Fibroblast of lung (primary cell): ENCODE measurements around the gene TMEM201.

Experiments used
- EZH2 ChIP-seq: IDR thresholded peaks from 2 replicates; pipeline ENCODE4 v1.5.1; 2012; ENCODE audit warnings: low read length, control low read depth, mild to moderate bottlenecking; ENCODE audit errors: missing control alignments
- TF ChIP-seq, protein P1 (sequence below), 2 donors: IDR thresholded peaks in 1 of 2; conservative IDR thresholded peaks in 1 of 2; 1 replicate in 1 of 2; 2 replicates in 1 of 2; pipeline ENCODE4 v1.5.1; 2011 to 2012; ENCODE audit warnings: low read length in 2 of 2, control low read depth in 1 of 2, inconsistent platforms in 1 of 2, low read depth in 1 of 2, mild to moderate bottlenecking in 1 of 2

DNA sequence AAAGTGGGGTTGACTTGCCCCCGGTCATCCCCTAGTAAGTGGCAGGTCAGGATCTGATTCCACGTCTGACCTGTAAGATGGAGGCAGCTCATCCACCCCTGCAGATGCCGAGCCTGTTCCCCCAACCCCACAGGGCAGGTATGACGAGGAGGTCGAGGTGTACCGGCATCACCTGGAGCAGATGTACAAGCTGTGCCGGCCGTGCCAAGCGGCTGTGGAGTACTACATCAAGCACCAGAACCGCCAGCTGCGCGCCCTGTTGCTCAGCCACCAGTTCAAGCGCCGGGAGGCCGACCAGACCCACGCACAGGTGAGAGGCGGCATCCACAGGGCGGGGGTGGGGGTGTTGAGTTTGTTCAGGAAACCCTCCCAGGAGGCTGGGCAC lies 9.6 kb downstream of the TMEM201 start:
- TF ChIP-seq, protein P1, sequence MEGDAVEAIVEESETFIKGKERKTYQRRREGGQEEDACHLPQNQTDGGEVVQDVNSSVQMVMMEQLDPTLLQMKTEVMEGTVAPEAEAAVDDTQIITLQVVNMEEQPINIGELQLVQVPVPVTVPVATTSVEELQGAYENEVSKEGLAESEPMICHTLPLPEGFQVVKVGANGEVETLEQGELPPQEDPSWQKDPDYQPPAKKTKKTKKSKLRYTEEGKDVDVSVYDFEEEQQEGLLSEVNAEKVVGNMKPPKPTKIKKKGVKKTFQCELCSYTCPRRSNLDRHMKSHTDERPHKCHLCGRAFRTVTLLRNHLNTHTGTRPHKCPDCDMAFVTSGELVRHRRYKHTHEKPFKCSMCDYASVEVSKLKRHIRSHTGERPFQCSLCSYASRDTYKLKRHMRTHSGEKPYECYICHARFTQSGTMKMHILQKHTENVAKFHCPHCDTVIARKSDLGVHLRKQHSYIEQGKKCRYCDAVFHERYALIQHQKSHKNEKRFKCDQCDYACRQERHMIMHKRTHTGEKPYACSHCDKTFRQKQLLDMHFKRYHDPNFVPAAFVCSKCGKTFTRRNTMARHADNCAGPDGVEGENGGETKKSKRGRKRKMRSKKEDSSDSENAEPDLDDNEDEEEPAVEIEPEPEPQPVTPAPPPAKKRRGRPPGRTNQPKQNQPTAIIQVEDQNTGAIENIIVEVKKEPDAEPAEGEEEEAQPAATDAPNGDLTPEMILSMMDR (conservative IDR thresholded peaks at IDR 0.05 in 1 of 2, IDR thresholded peaks at IDR 0.05 in 1 of 2; ENCODE audit: low read depth in 1 of 2, low read length in 2 of 2): no peak
- TF ChIP-seq EZH2: no peak
